Measurements from ENCODE around the gene CADPS2.

Gene CADPS2

GRCh38 chr7:122864838-122865237 lies 21.4 kb downstream of the CADPS2 start:
- in situ Hi-C loops (cut with HindIII; ENCODE audit: low sequenced_read_pairs), result no loop called here
- TF ChIP-seq, protein P1, sequence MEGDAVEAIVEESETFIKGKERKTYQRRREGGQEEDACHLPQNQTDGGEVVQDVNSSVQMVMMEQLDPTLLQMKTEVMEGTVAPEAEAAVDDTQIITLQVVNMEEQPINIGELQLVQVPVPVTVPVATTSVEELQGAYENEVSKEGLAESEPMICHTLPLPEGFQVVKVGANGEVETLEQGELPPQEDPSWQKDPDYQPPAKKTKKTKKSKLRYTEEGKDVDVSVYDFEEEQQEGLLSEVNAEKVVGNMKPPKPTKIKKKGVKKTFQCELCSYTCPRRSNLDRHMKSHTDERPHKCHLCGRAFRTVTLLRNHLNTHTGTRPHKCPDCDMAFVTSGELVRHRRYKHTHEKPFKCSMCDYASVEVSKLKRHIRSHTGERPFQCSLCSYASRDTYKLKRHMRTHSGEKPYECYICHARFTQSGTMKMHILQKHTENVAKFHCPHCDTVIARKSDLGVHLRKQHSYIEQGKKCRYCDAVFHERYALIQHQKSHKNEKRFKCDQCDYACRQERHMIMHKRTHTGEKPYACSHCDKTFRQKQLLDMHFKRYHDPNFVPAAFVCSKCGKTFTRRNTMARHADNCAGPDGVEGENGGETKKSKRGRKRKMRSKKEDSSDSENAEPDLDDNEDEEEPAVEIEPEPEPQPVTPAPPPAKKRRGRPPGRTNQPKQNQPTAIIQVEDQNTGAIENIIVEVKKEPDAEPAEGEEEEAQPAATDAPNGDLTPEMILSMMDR (IDR thresholded peaks at IDR 0.05; ENCODE audit: low read depth, low read length), result no peak
- H3K4me3 ChIP-seq (ENCODE audit: low read depth, low read length), result no peak overlapping the region
- DNase-seq (ENCODE audit: low read depth, low spot score), result no peak

DNA sequence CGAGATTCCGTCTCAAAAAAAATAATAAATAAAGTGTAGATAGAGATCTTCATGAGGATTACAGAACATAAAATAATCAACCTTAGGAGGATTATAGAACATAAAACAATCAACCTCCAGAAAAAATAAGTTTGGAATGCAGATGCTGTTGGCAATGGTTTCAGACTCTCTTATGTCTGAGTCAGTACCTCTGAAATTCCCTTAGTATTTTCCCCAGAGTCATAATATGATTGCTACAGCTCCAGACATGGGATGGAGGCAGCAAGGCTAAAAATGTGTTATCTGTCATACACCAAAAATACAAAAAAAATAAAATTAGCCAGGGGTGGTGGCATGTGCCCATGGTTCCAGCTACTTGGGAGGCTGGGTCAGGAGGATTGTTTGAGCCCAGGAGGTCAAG lies 22.2 kb downstream of the CADPS2 start:
- H3K4me3 ChIP-seq (ENCODE audit: low read depth, low read length), result no peak overlapping the region
- no peak for DNase-seq (ENCODE audit: low read depth, low spot score)
- in situ Hi-C loops (cut with HindIII; ENCODE audit: low sequenced_read_pairs), result no loop called here
- TF ChIP-seq, protein P1 (IDR thresholded peaks at IDR 0.05; ENCODE audit: low read depth, low read length), result no peak

DNA sequence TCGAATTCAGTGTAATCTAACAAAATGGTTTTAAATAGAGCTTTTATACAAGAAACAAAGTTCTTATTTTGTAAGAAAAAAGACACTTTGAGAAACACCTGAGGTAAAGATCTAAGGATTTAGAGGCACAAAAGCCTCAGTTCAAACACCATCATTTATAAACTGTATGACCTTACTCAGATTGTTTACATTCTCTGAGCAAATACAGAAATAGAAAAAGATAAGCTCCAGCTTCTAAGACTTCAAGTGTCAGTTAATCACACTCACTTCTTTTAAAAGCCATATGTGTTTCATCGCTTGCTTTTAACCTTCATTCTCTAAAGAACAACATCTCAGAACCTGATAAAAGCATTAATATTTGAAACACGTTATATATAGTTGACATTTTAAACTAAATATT lies 27.9 kb downstream of the CADPS2 start:
- no peak for DNase-seq (ENCODE audit: low read depth, low spot score)
- TF ChIP-seq, protein P1 (IDR thresholded peaks at IDR 0.05; ENCODE audit: low read depth, low read length), result no peak
- no peak overlapping the region for H3K4me3 ChIP-seq (ENCODE audit: low read depth, low read length)
- in situ Hi-C loops (cut with HindIII; ENCODE audit: low sequenced_read_pairs), result no loop called here

DNA sequence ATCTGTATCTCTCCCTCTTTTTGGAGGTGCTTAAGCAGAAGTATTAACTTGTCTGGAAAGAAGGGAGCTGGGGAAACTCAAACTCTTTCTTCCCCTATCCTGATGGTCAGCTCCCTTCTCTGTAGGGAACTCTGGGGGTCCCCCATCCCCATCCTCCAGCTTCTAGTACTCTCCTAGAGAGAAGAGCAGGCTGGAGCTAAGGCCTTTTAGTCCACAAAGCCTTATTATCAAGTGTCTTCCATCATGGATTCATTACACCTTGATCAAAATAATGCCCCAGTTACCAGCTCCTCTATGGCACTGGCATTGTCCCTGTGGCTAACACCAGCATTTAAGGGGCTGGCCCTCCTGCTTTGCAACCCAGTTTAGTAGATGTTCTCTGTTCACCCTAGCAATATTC lies 35.7 kb downstream of the CADPS2 start:
- DNase-seq (ENCODE audit: low read depth, low spot score), result no peak
- TF ChIP-seq, protein P1 (IDR thresholded peaks at IDR 0.05; ENCODE audit: low read depth, low read length), result no peak
- no peak overlapping the region for H3K4me3 ChIP-seq (ENCODE audit: low read depth, low read length)
- in situ Hi-C loops (cut with HindIII; ENCODE audit: low sequenced_read_pairs), result no loop called here

- TF ChIP-seq, protein P1 (IDR thresholded peaks at IDR 0.05; ENCODE audit: low read depth, low read length), result no peak
- H3K4me3 ChIP-seq (ENCODE audit: low read depth, low read length), result no peak overlapping the region
- DNase-seq (ENCODE audit: low read depth, low spot score), result no peak
- in situ Hi-C loops (cut with HindIII; ENCODE audit: low sequenced_read_pairs), result no loop called here
Observed at GRCh38 chr7:122849957-122850328, 36.3 kb downstream of the CADPS2 start.

DNA sequence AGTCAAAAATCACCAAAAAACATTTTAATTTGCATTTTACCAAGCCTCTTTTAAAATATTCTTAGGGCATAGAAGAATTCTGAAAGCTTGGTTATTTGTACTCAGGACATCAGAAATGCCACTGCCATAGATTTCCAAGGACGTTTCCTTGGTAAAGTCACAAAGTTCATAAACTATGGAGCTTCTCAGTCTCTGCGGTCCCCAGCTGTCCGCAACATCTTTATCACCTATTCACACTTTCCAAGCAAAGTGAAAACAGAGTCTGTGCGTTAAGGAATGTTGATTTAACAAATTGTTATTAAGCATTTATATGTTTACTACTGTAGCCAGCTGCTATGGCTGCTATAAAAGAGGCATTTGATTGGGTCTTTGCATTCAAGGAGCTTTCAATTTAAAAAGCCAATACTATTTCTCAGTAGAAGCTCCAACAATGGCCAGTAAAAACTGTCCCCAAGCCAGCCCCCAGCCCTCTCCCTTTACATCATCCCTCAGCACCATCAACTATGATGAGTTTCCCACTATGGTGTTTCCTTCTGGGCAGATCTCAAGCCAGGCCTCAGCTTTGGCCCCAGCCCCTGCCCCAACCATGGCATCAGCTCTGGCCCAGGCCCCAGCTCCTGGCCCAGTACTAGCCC lies 36.8 kb downstream of the CADPS2 start:
- H3K4me3 ChIP-seq (ENCODE audit: low read depth, low read length), result no peak overlapping the region
- in situ Hi-C loops (cut with HindIII; ENCODE audit: low sequenced_read_pairs), result no loop called here
- TF ChIP-seq, protein P1 (IDR thresholded peaks at IDR 0.05; ENCODE audit: low read depth, low read length), result no peak
- DNase-seq (ENCODE audit: low read depth, low spot score), result no peak
